OCI-LY3 (cell line): ENCODE data around the gene GRID2.

ENCODE experiments used
- H2AFZ ChIP-seq: fragments of 200-600, 300-600 bp; shearing (Covaris generic); 2 replicates; pipeline ENCODE4 v1.6.0; 2014; ENCODE audit warnings: antibody characterized with exemption, low read depth, low read length
- H3K27ac ChIP-seq: fragments of 200-600, 300-600 bp; sonication (generic); 2 replicates; pipeline ENCODE4 v1.5.1; 2014; ENCODE audit warnings: mild to moderate bottlenecking, low read length, moderate library complexity, mixed read lengths
- H3K27me3 ChIP-seq: fragments of 200-600, 300-600 bp; sonication (generic); 2 replicates; pipeline ENCODE4 v1.6.1; 2014; ENCODE audit warnings: low read depth, low read length, mixed read lengths
- H3K36me3 ChIP-seq: fragments of 200-600, 300-600 bp; sonication (generic); replicated peaks from 2 replicates; pipeline ENCODE3; 2014; ENCODE audit warnings: low read depth, low read length, mixed read lengths
- H3K4me1 ChIP-seq: fragments of 300-600, 200-600 bp; sonication (generic); 2 replicates; pipeline ENCODE4 v1.6.1; 2014; ENCODE audit warnings: low read length, mixed read lengths
- H3K4me2 ChIP-seq: fragments of 200-600, 300-600 bp; sonication (generic); 2 replicates; pipeline ENCODE4 v1.6.1; 2014; ENCODE audit warnings: low read length, mixed read lengths
- H3K4me3 ChIP-seq: fragments of 300-600, 200-600 bp; sonication (generic); 2 replicates; pipeline ENCODE4 v1.5.1; 2014; ENCODE audit warnings: antibody characterized with exemption, mild to moderate bottlenecking, low read length, moderate library complexity
- H3K79me2 ChIP-seq: fragments of 300-600, 200-600 bp; shearing (Covaris generic); 2 replicates; pipeline ENCODE4 v1.6.1; 2014; ENCODE audit warnings: mild to moderate bottlenecking, low read length, mixed read lengths
- H3K9ac ChIP-seq: fragments of 300-600, 200-600 bp; shearing (Covaris generic); 2 replicates; pipeline ENCODE4 v1.6.0; 2014; ENCODE audit warnings: mild to moderate bottlenecking, low read length, moderate library complexity
- H3K9me3 ChIP-seq: fragments of 200-600, 300-600 bp; shearing (Covaris generic); 2 replicates; pipeline ENCODE4 v1.6.1; 2014; ENCODE audit warnings: low read length, mixed read lengths; ENCODE audit not compliant: insufficient read depth
- H4K20me1 ChIP-seq: fragments of 200-600, 300-600 bp; sonication (generic); 2 replicates; pipeline ENCODE4 v1.6.1; 2016; ENCODE audit warnings: low read length, mixed read lengths; ENCODE audit not compliant: insufficient read depth
- EZH2phosphoT487 ChIP-seq: fragments of 200-600 bp; shearing (Covaris generic); IDR thresholded peaks from 2 replicates; pipeline ENCODE4 v1.6.1; 2018; ENCODE audit warnings: antibody characterized with exemption, mixed run types, low read depth
- TF ChIP-seq, protein P1 (sequence below): fragments of 200-600, 300-600 bp; sonication (generic); IDR thresholded peaks from 2 replicates; pipeline ENCODE4 v1.5.1; 2014; ENCODE audit warnings: antibody characterized with exemption, low read length, low read depth

GRID2 gene

DNA sequence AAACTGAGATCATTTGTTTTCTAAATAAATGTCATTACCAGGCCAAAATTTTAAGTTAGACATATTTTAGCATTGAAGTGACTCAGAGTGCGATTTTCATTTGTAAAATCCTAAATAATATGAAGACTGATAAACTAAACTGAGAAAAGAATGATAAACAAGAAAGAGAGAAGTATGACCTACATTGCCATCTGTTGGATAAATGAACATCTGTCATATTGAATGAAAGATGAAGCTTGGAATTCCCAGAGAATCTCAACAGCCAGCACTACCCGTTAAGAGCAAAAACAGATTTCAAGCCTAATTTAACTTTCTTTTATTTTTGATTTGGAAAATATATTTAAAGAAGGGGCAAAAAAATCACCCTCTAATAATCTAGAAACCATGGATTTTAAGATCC lies 933.8 kb downstream of the GRID2 start:
- Histone ChIP-seq H3K79me2 (no peaks in the 10 kb centered on the region), H3K9ac (no peak overlapping the region), H2AFZ (no peak overlapping the region), H3K4me1 (no peaks in the 10 kb centered on the region), H3K27ac (no peak overlapping the region), H3K9me3 (no peaks in the 10 kb centered on the region), H3K27me3 (no peaks in the 10 kb centered on the region), H3K4me2 (no peak overlapping the region), H3K36me3 (no peaks in the 10 kb centered on the region), H4K20me1 (no peaks in the 10 kb centered on the region), H3K4me3 (no peak overlapping the region)
- no peak for TF ChIP-seq EZH2phosphoT487
- TF ChIP-seq, protein P1, sequence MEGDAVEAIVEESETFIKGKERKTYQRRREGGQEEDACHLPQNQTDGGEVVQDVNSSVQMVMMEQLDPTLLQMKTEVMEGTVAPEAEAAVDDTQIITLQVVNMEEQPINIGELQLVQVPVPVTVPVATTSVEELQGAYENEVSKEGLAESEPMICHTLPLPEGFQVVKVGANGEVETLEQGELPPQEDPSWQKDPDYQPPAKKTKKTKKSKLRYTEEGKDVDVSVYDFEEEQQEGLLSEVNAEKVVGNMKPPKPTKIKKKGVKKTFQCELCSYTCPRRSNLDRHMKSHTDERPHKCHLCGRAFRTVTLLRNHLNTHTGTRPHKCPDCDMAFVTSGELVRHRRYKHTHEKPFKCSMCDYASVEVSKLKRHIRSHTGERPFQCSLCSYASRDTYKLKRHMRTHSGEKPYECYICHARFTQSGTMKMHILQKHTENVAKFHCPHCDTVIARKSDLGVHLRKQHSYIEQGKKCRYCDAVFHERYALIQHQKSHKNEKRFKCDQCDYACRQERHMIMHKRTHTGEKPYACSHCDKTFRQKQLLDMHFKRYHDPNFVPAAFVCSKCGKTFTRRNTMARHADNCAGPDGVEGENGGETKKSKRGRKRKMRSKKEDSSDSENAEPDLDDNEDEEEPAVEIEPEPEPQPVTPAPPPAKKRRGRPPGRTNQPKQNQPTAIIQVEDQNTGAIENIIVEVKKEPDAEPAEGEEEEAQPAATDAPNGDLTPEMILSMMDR = no peak

DNA sequence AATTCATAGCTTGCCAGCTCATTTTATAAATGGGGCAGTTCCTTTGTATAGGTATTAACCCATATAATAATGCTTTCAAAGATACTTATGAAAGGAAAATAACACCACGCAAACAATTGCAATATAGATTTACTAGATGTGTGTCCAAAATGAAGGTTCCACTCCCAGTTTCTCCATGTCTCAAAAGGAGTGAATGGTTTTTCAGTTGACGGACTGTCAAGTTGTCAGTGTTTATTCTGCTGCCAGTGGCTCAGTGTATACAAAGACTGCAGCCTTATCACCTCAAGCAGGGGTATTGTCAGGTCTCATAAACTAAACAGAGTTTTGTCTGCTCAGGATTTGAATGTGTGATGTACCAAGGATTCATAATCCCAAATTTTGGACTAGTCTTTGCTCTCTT lies 939.5 kb downstream of the GRID2 start:
- no peaks in the 10 kb centered on the region for H4K20me1 ChIP-seq
- H3K4me1 ChIP-seq = no peaks in the 10 kb centered on the region
- H3K27me3 ChIP-seq = no peaks in the 10 kb centered on the region
- no peaks in the 10 kb centered on the region for H3K9me3 ChIP-seq
- no peak overlapping the region for H3K27ac ChIP-seq
- no peak for TF ChIP-seq EZH2phosphoT487
- TF ChIP-seq, protein P1 = no peak
- no peaks in the 10 kb centered on the region for H3K79me2 ChIP-seq
- no peak overlapping the region for H3K9ac ChIP-seq
- no peak overlapping the region for H3K4me2 ChIP-seq
- H3K36me3 ChIP-seq = no peaks in the 10 kb centered on the region
- H3K4me3 ChIP-seq = no peak overlapping the region
- no peak overlapping the region for H2AFZ ChIP-seq

DNA sequence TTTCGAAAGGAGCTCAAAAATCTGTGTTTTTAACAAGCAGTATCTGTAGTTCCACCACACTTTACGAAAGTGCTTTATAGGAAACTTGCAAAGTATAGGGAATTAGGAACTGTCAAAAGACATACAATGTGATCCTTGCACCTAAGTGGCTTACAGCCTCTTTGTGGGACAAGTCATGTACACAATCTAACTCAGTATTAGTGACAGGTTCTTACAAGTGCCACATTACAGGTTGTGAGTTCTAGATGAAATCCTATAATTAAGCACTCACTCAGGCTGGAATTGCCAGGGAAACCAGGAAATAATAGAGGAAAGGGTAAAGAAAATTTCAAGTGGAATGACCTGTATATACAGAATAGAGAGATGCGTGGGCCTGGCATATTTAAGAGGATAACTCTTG lies 957.4 kb downstream of the GRID2 start:
- Histone ChIP-seq H3K27me3 (no peaks in the 10 kb centered on the region), H3K79me2 (no peaks in the 10 kb centered on the region), H3K9me3 (no peaks in the 10 kb centered on the region), H3K4me1 (no peaks in the 10 kb centered on the region), H3K27ac (no peak overlapping the region), H2AFZ (no peak overlapping the region), H3K4me3 (no peak overlapping the region), H4K20me1 (no peaks in the 10 kb centered on the region), H3K9ac (no peak overlapping the region), H3K36me3 (no peaks in the 10 kb centered on the region), H3K4me2 (no peak overlapping the region)
- no peak for TF ChIP-seq EZH2phosphoT487
- TF ChIP-seq, protein P1 = no peak

DNA sequence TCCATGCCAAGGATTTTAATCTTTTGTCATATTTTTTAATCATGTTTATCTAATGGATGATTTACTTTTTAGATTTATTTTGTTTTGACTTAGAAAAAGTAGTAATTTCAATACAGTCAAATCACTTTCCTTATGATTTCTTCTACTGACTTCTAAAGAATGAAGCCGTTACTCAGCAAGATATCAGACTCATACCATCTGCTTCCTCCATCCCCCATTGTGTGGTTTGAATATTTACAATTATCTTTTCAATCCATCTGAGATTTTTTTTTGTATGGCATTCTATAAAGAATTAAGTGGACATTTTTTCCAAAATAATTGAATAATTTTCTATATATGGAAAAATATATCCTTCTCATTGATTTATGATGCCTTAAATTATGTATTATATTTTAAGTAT lies 959.4 kb downstream of the GRID2 start:
- Histone ChIP-seq H3K79me2 (no peaks in the 10 kb centered on the region), H3K27ac (no peak overlapping the region), H3K27me3 (no peaks in the 10 kb centered on the region), H3K9me3 (no peaks in the 10 kb centered on the region), H3K4me3 (no peak overlapping the region), H2AFZ (no peak overlapping the region), H4K20me1 (no peaks in the 10 kb centered on the region), H3K4me1 (no peaks in the 10 kb centered on the region), H3K4me2 (no peak overlapping the region), H3K9ac (no peak overlapping the region), H3K36me3 (no peaks in the 10 kb centered on the region)
- TF ChIP-seq, protein P1 = no peak
- no peak for TF ChIP-seq EZH2phosphoT487
